Left ventricle myocardium superior (tissue), 1 donor: ENCODE measurements around the gene SMARCB1. TPM values are rescaled to one million over a fixed set of nuclear protein-coding genes. Genes with fewer than 3 reads are reported as not detected.

Experiments used
- ATAC-seq: fragments of 200-7000 bp; cut with Tn5 transposase; one replicate; pipeline ENCODE4 v1.9.1; 2020; ENCODE audit warnings: mild to moderate bottlenecking, moderate library complexity
- DNase-seq: peaks from one replicate; pipeline ENCODE4 v3.0.0-alpha.2; 2020
- intact Hi-C: fragments of 100-400 bp; cut with micrococcal nuclease; formaldehyde crosslinking; loops from one replicate; pipeline ENCODE4 v1.11.0; 2022
- total RNA-seq: library from RNA; stranded (reverse); fragmentation: NEBNext Ultra II Directional; extraction: Animal tissue kit (Norgen Biotek cat#: 25700); gene quantifications from one replicate; pipeline ENCODE4 v1.2.1, GENCODE V29; 2021
- donor health status: DM: no; HTN: yes; CAD: no; lungs with severe emphysema.

SMARCB1 gene
- total RNA-seq, 1 donor from 2014 or later = 48.5 TPM

- no peak for DNase-seq
- intact Hi-C loops = loop anchor here (10.0 kb wide), 1 partner anchor 69 kb away; no protein-coding TSS in a partner anchor
- ATAC-seq = no peak
Observed at GRCh38 chr22:23775779-23776375, 10.9 kb upstream of the SMARCB1 start.

- ATAC-seq = peak; percentile 67
- intact Hi-C loops = loop anchor here (10.0 kb wide), 1 partner anchor 67 kb away; no protein-coding TSS in a partner anchor
- DNase-seq = peak; percentile 83
Observed at GRCh38 chr22:23777776-23778576, 8.8 kb upstream of the SMARCB1 start.

GRCh38 chr22:23778577-23778900 lies 8.2 kb upstream of the SMARCB1 start:
- DNase-seq (no peak), ATAC-seq (no peak)
- intact Hi-C loops = loop anchor here (10.0 kb wide), 1 partner anchor 66 kb away; no protein-coding TSS in a partner anchor

GRCh38 chr22:23779083-23779482 lies 7.7 kb upstream of the SMARCB1 start:
- intact Hi-C loops = loop anchor here (10.0 kb wide), 1 partner anchor 66 kb away; no protein-coding TSS in a partner anchor
- DNase-seq (no peak), ATAC-seq (no peak)

GRCh38 chr22:23779731-23780130 lies 7.0 kb upstream of the SMARCB1 start:
- no peak for ATAC-seq
- intact Hi-C loops = loop anchor here (10.0 kb wide), 1 partner anchor 65 kb away; no protein-coding TSS in a partner anchor
- DNase-seq = no peak

- ATAC-seq (no peak), DNase-seq (no peak)
- intact Hi-C loops = no loop called here
Observed at GRCh38 chr22:23780146-23780748, 6.5 kb upstream of the SMARCB1 start.

- no peak for DNase-seq
- ATAC-seq = no peak
- intact Hi-C loops = no loop called here
Observed at GRCh38 chr22:23781065-23781464, 5.7 kb upstream of the SMARCB1 start.

GRCh38 chr22:23781511-23782183 lies 5.1 kb upstream of the SMARCB1 start:
- ATAC-seq = no peak
- intact Hi-C loops = no loop called here
- no peak for DNase-seq

- intact Hi-C loops = no loop called here
- DNase-seq = no peak
- ATAC-seq = no peak
Observed at GRCh38 chr22:23782252-23782651, 4.5 kb upstream of the SMARCB1 start.

- ATAC-seq (no peak), DNase-seq (no peak)
- intact Hi-C loops = no loop called here
Observed at GRCh38 chr22:23782703-23783102, 4.1 kb upstream of the SMARCB1 start.

- no peak for ATAC-seq
- intact Hi-C loops = no loop called here
- no peak for DNase-seq
Observed at GRCh38 chr22:23783265-23784150, 3.3 kb upstream of the SMARCB1 start.

- ATAC-seq (no peak), DNase-seq (no peak)
- intact Hi-C loops = no loop called here
Observed at GRCh38 chr22:23784215-23784732, 2.5 kb upstream of the SMARCB1 start.

GRCh38 chr22:23786261-23786710 lies 480 bp upstream of the SMARCB1 start:
- ATAC-seq (peak; percentile 17), DNase-seq (no peak)
- intact Hi-C loops = no loop called here

- no peak for ATAC-seq
- no peak for DNase-seq
- intact Hi-C loops = no loop called here
Observed at GRCh38 chr22:23787600-23787896, 782 bp downstream of the SMARCB1 start.

GRCh38 chr22:23787910-23788309 lies 1.1 kb downstream of the SMARCB1 start:
- DNase-seq = no peak
- no peak for ATAC-seq
- intact Hi-C loops = no loop called here

GRCh38 chr22:23789121-23789520 lies 2.4 kb downstream of the SMARCB1 start:
- ATAC-seq (no peak), DNase-seq (no peak)
- intact Hi-C loops = no loop called here

- ATAC-seq (no peak), DNase-seq (no peak)
- intact Hi-C loops = no loop called here
Observed at GRCh38 chr22:23789638-23790037, 2.9 kb downstream of the SMARCB1 start.

- DNase-seq (peak; percentile 68), ATAC-seq (peak; percentile 14)
- intact Hi-C loops = no loop called here
Observed at GRCh38 chr22:23790819-23791737, 4.3 kb downstream of the SMARCB1 start.
